Heart left ventricle (tissue), 16 donors: ENCODE data around the gene RPS6KA2. TPM values are rescaled to one million over a fixed set of nuclear protein-coding genes. Genes with fewer than 3 reads are reported as not detected.
"Not testable (repeated sequence)": the region's sequence is repeated elsewhere in the genome, so short reads cannot be mapped to it uniquely, and the experiment has no call there.

Experiments
- ATAC-seq, 4 donors: fragments of 200-7000 bp; cut with Tn5 transposase; one replicate each; pipeline ENCODE4 v1.9.1; 2020 to 2022; ENCODE audit warnings: moderate library complexity in 4 of 4, mild to moderate bottlenecking in 3 of 4, moderate number of reproducible peaks in 1 of 4
- DNase-seq, 5 donors: peaks; one replicate each; pipeline ENCODE4 v3.0.0-alpha.2; 2020
- H3K27ac ChIP-seq, 12 donors: fragments of 200-600 bp; sonication (generic) in 4 of 12; one replicate each; pipeline versions ENCODE4 v1.5.0 to v1.8.0; 2016 to 2022; ENCODE audit warnings: mild to moderate bottlenecking in 2 of 12
- H3K27me3 ChIP-seq, 9 donors: fragments of 200-600 bp; sonication (generic) in 2 of 9; one replicate each; pipeline versions ENCODE4 v1.5.1 to v1.8.0; 2016 to 2022; ENCODE audit warnings: mild to moderate bottlenecking in 3 of 9
- H3K36me3 ChIP-seq, 9 donors: fragments of 200-600 bp; sonication (generic) in 2 of 9; one replicate each; pipeline versions ENCODE4 v1.5.0 to v1.8.0; 2018 to 2022; ENCODE audit warnings: mild to moderate bottlenecking in 2 of 9
- H3K4me1 ChIP-seq, 12 donors: fragments of 200-600 bp; sonication (generic) in 4 of 12; one replicate each; pipeline versions ENCODE4 v1.5.0 to v1.8.0; 2016 to 2022; ENCODE audit warnings: mild to moderate bottlenecking in 3 of 12
- H3K4me3 ChIP-seq, 12 donors: fragments of 200-600 bp; sonication (generic) in 4 of 12; one replicate each; pipeline versions ENCODE4 v1.5.0 to v1.8.0; 2017 to 2022; ENCODE audit warnings: mild to moderate bottlenecking in 9 of 12, moderate library complexity in 4 of 12
- H3K9me3 ChIP-seq, 12 donors: fragments of 200-600 bp; sonication (generic) in 4 of 12; one replicate each; pipeline versions ENCODE4 v1.5.0 to v1.8.0; 2016 to 2022; ENCODE audit warnings: mild to moderate bottlenecking in 1 of 12
- POLR2A ChIP-seq, 2 donors: fragments of 450-650 bp; IDR thresholded peaks; one replicate each; pipeline ENCODE4 v1.6.1; 2017; ENCODE audit warnings: antibody characterized with exemption in 2 of 2, mild to moderate bottlenecking in 2 of 2, moderate library complexity in 2 of 2
- WGBS, 4 donors: extraction: QIAGEN DNeasy Blood & Tissue Kit in 2 of 4; methylation state at CpG; one replicate each; pipeline versions ENCODE4 v1.1.5 to v1.1.7; 2013 to 2018; 5-methylcytosine and 5-hydroxymethylcytosine counted together
- intact Hi-C, 10 donors: fragments of 100-400 bp; cut with DNase I; formaldehyde crosslinking; loops; one replicate each; pipeline versions ENCODE4 v1.11.1 to v1.14.2; 2022
- polyA plus RNA-seq, 2 donors: library from polyadenylated mRNA; stranded (reverse); fragments of 200-250 nt; gene quantifications; one replicate each; pipeline ENCODE4 v1.2.3, GENCODE V29; 2013
- total RNA-seq, 9 donors: library from RNA; depleted of rRNA in 2 of 9; stranded (reverse); fragments of >200 nt in 2 of 9; fragmentation: NEBNext Ultra II Directional in 3 of 9; extraction: Animal tissue kit (Norgen Biotek cat#: 25700) in 3 of 9; gene quantifications; one replicate each; pipeline versions ENCODE4 v1.1.0 to v1.2.4, GENCODE V29; 2016 to 2023
- TF ChIP-seq, protein P1 (sequence below), 12 donors: fragments of 200-600 bp; sonication (generic) in 4 of 12; IDR thresholded peaks; one replicate each; pipeline versions ENCODE4 v1.5.0 to v1.8.0; 2018 to 2022; ENCODE audit warnings: antibody characterized with exemption in 12 of 12, mild to moderate bottlenecking in 5 of 12
- donor health status: ischemic (EF 13 %, LVEDD 7.1; RV severe dilation, severe dysfunction).
- donor health status: healthy with polysubstance abuse.
- donor health status: DM: no; HTN: yes; CAD: no.
- donor health status: DM: no; HTN: no; CAD: no.
- donor health status: ischemic (EF 25% LVEDD 6.9; RV normal size, moderate dysfunction).
- donor health status: ischemic (EF 25% LVEDD 5.7; RV mildly dilated, moderate dysfunction).
- donor health status: healthy.
- donor health status: DM: yes; HTN: yes; CAD: no.
- donor health status: ischemic (EF 35%, LVEDD 5.7; RV mildly dilated, moderate dysfunction).
- donor health status: nonischemic (EF 11% LVEDD 7.7; RV severe dilation, severe dysfunction).
- donor health status: DM: yes; HTN: yes; CAD: no.
- donor health status: PGD.
- donor health status: ischemic (EF 29% LVEDD 5.4; RV normal size, mild dysfunction).
- donor health status: nonischemic (EF 23%, LVEDD 6.1; RV moderate dilation, normal function).

Gene RPS6KA2
- total and polyA plus RNA-seq, 11 donors: 23.0 to 171 (median 91.6) TPM

DNA sequence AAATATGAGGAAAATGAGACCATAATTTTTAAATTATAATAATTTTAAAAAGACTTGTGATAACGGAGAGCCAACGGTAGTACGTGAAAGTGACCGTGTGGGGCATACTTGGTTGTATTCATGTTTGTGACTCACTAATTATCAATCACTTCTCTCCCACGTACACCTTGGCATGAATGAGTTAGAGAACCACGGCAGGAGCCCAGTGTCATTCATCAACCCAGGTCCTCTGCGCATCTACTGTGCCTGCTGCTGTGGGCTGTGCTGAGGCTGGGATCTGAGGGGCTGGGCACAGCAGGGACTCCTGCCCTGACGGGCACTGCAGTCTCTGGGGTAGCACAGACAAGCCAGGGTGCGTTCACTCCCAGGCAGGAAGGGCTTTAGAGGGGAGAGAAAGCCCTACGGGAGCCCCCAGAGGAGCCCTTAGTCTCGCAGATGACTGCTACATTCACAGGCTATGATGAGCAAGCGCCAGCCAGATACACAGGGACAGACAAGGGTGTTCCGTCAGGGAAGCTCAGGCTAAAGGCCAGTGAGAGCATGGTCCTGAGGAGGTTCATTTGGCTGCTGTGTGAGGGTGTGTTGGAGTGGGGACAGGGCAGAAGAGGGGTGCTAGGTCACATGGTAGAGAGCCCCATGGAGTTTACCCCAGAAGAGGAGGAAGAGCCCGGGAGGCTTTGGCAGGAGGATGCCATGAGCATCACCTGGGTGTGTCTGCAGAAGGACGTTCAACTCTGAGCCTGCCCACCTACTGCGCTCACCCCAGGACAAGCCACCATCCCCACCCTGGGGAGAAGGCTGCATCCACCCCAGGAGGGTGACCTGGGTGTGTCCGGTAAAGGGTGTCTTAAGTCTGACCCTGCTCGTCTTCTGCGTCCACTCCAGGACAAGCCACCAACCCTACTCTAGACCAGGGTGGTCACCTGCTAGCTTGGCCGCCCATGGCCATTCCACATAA, 8.2 kb upstream of the RPS6KA2 start:
- Histone ChIP-seq H3K9me3 (no peaks in the 10 kb centered on the region), H3K27ac (peak overlapping the region in 8 of 12 donors; percentile 57 to 84 (median 72)), H3K4me1 (peaks cover 3 to 56% (median 42%) of the 10 kb centered on the region in 12 donors), H3K27me3 (no peaks in the 10 kb centered on the region), H3K4me3 (no peak overlapping the region), H3K36me3 (no peaks in the 10 kb centered on the region)
- ATAC-seq: no peak
- no peak for TF ChIP-seq POLR2A (IDR thresholded peaks at IDR 0.05)
- TF ChIP-seq, protein P1, sequence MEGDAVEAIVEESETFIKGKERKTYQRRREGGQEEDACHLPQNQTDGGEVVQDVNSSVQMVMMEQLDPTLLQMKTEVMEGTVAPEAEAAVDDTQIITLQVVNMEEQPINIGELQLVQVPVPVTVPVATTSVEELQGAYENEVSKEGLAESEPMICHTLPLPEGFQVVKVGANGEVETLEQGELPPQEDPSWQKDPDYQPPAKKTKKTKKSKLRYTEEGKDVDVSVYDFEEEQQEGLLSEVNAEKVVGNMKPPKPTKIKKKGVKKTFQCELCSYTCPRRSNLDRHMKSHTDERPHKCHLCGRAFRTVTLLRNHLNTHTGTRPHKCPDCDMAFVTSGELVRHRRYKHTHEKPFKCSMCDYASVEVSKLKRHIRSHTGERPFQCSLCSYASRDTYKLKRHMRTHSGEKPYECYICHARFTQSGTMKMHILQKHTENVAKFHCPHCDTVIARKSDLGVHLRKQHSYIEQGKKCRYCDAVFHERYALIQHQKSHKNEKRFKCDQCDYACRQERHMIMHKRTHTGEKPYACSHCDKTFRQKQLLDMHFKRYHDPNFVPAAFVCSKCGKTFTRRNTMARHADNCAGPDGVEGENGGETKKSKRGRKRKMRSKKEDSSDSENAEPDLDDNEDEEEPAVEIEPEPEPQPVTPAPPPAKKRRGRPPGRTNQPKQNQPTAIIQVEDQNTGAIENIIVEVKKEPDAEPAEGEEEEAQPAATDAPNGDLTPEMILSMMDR (IDR thresholded peaks at IDR 0.05): no peak
- 91 to 97% (median 95%) methylated on average over 14 to 20 of the region's 20 CpGs for WGBS, 4 donors
- no peak for DNase-seq
- intact Hi-C loops: loop anchor here in 1 of 10 donors (5.0 kb wide), 1 partner anchor 57 kb away; no protein-coding TSS in a partner anchor

DNA sequence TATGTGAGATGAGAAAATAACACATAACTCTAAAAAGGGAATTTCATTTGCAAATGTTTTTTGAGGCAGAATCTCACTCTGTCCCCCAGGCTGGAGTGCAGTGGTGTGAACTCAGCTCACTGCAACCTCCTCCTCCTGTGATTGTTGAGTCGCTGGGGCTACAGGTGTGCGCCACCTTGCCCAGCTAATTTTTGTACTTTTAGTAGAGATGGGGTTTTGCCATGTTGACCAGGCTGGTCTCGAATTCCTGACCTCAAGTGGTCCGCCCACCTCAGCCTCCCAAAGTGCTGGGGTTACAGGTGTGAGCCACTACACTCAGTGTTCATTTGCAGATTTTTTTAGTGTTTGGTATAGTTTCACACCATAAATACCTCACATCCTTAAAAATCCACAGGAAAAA, 7.5 kb upstream of the RPS6KA2 start:
- 93 to 98% (median 94%) methylated on average over 4 of the region's 4 CpGs for WGBS, 4 donors
- not testable (repeated sequence) for H3K4me3 ChIP-seq, H3K9me3 ChIP-seq, ATAC-seq, H3K27me3 ChIP-seq, H3K36me3 ChIP-seq
- Histone ChIP-seq H3K4me1 (peaks cover 3 to 50% (median 35%) of the 10 kb centered on the region in 12 donors), H3K27ac (peak overlapping the region in 10 of 12 donors; percentile 46 to 74 (median 58))
- peak in 1 of 5 donors; percentile 3 for DNase-seq
- intact Hi-C loops: loop anchor here in 1 of 10 donors (5.0 kb wide), 1 partner anchor 58 kb away; no protein-coding TSS in a partner anchor

DNA sequence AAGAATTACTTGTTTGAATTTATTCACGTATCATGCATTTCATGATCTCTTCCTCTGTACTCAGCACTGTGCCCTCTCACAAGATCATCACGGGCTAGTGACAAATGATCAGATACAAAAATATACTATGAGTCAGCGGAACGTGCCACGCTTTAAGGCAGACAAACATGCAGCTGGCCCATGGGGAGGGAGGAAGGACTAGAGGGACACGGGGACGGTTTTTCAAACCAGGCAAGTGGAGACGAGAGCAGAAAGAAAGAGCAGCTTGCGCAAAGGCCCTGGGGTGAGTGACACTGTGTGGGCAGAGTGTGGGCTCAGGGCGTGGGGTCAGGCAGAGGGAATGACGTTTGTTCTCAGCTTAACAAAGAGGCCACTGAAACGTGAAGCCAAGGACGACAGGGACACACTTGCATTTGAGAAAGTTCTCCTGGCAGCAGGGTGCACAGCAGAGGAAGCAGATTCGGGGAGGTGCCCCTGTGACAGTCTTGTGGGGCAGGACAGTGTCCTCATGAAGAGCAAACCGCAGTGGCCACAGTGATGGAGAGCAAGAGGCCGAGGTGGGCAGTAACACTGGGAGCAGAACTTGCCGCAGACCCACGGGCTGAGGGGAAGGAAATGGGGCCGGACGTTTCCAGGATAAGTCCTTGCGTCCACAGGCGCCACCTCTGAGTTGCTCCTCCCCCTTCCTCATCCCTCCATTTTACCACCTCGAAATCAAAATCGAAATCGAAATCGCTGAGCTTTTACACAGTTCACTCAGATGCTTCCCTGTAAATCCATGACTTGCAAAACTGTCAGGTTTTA, 6.9 kb upstream of the RPS6KA2 start:
- H3K4me3 ChIP-seq: peak overlapping the region in 1 of 12 donors; percentile 4
- H3K27me3 ChIP-seq: no peaks in the 10 kb centered on the region
- WGBS, 4 donors: 58 to 67% (median 65%) methylated on average over 26 of the region's 26 CpGs
- H3K9me3 ChIP-seq: no peaks in the 10 kb centered on the region
- peak overlapping the region in 11 of 12 donors; percentile 27 to 74 (median 56) for H3K27ac ChIP-seq
- H3K4me1 ChIP-seq: peaks cover 3 to 52% (median 36%) of the 10 kb centered on the region in 12 donors
- intact Hi-C loops: loop anchor here in 1 of 10 donors (5.0 kb wide), 1 partner anchor 58 kb away; no protein-coding TSS in a partner anchor
- no peaks in the 10 kb centered on the region for H3K36me3 ChIP-seq
- DNase-seq (peak in 4 of 5 donors; percentile 35 to 80 (median 60)), ATAC-seq (peak; percentile 82 to 89 (median 86))
- TF ChIP-seq, protein P1 (IDR thresholded peaks at IDR 0.05): no peak
- no peak for TF ChIP-seq POLR2A (IDR thresholded peaks at IDR 0.05)

DNA sequence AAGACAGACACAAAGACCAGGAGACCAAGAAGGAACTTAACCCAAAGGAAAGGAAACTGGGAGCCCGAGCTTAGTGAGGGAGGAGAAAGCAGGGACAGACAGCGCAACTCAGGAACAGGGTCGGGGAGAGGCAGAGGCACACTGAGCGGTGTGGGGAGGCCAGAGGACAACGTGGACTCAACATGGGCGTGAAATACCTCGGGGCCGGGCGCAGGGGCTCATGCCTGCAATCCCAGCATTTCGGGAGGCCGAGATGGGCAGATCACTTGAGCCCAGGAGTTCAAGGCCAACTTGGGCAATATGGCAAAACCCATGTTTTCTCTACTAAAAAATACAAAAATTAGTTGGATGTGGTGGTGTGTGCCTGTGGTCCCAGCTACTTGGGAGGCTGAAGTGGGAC, 5.7 kb upstream of the RPS6KA2 start:
- no peak overlapping the region for H3K4me3 ChIP-seq
- ATAC-seq: no peak
- H3K27ac ChIP-seq: peak overlapping the region in 4 of 12 donors; percentile 46 to 70 (median 61)
- no peak for DNase-seq
- H3K4me1 ChIP-seq: peaks cover 5 to 60% (median 40%) of the 10 kb centered on the region in 12 donors
- 96 to 98% (median 97%) methylated on average over 11 of the region's 11 CpGs for WGBS, 4 donors
- H3K9me3 ChIP-seq: no peaks in the 10 kb centered on the region
- no peak for TF ChIP-seq POLR2A (IDR thresholded peaks at IDR 0.05)
- TF ChIP-seq, protein P1 (IDR thresholded peaks at IDR 0.05): no peak
- intact Hi-C loops: loop anchor here in 1 of 10 donors (5.0 kb wide), 1 partner anchor 60 kb away; no protein-coding TSS in a partner anchor
- H3K27me3 ChIP-seq: no peaks in the 10 kb centered on the region
- H3K36me3 ChIP-seq: no peaks in the 10 kb centered on the region
